K562 (cell line): Measurements from ENCODE around the gene FAM53C. TPM values are rescaled to one million over a fixed set of nuclear protein-coding genes. Genes with fewer than 3 reads are reported as not detected.
A peak's percentile ranks its signal among the peaks of the same experiment; 100 is the strongest.

Source experiments
- BRD4 ChIP-seq: fragments of 200-600 bp; sonication (generic); IDR thresholded peaks from 2 replicates; pipeline ENCODE4 v1.6.1; 2017; ENCODE audit warnings: inconsistent platforms
- E2F1 ChIP-seq: sonication (generic); formaldehyde crosslinking; IDR thresholded peaks from 2 replicates; pipeline ENCODE4 v1.8.1; 2023; ENCODE audit warnings: mild to moderate bottlenecking, missing genetic modification reagents, moderate library complexity
- ELK3 ChIP-seq: fragments of 450-650 bp; formaldehyde crosslinking; IDR thresholded peaks from 2 replicates; pipeline ENCODE4 v1.4.0; 2020; ENCODE audit warnings: mild to moderate bottlenecking
- ETS1 ChIP-seq: conservative IDR thresholded peaks from 2 replicates; pipeline ENCODE4 v1.6.1; 2011; ENCODE audit warnings: low read depth, mild to moderate bottlenecking, low read length; ENCODE audit not compliant: control insufficient read depth
- HDAC1 ChIP-seq, 2 experiments: fragments of 450-650 bp; IDR thresholded peaks; 2 replicates each; pipeline ENCODE4 v1.6.1; 2016 to 2017; ENCODE audit warnings: inconsistent platforms in 1 of 2, mild to moderate bottlenecking in 1 of 2, moderate library complexity in 1 of 2
- MCM5 ChIP-seq: fragments of 450-650 bp; IDR thresholded peaks from 2 replicates; pipeline ENCODE4 v1.6.1; 2016; ENCODE audit warnings: low read depth
- MXI1 ChIP-seq: IDR thresholded peaks from 2 replicates; pipeline ENCODE4 v1.6.1; 2011; ENCODE audit warnings: low read depth, mild to moderate bottlenecking, improper control_type of control experiment, low read length
- TFAP4 ChIP-seq: sonication (generic); formaldehyde crosslinking; IDR thresholded peaks from 2 replicates; pipeline ENCODE4 v1.8.0; 2022; ENCODE audit warnings: missing genetic modification reagents, mild to moderate bottlenecking, moderate library complexity, borderline replicate concordance
- USF1 ChIP-seq: sonication (generic); formaldehyde crosslinking; IDR thresholded peaks from 2 replicates; pipeline ENCODE4 v1.9.0; 2022; ENCODE audit warnings: mild to moderate bottlenecking, missing genetic modification reagents
- USF2 ChIP-seq: sonication (generic); formaldehyde crosslinking; IDR thresholded peaks from 2 replicates; pipeline ENCODE4 v1.5.0; 2020; ENCODE audit warnings: missing genetic modification reagents
- YY1 ChIP-seq, 3 experiments: IDR thresholded peaks; 2 replicates each; pipeline ENCODE4 v1.6.1; 2011; ENCODE audit warnings: low read length in 2 of 3, mild to moderate bottlenecking in 2 of 3, moderate library complexity in 2 of 3, borderline replicate concordance in 1 of 3, control low read depth in 1 of 3, low read depth in 1 of 3; ENCODE audit not compliant: insufficient read depth in 3 of 3, insufficient replicate concordance in 2 of 3, control insufficient read depth in 1 of 3, insufficient read length in 1 of 3; ENCODE audit errors: extremely low read depth in 1 of 3
- ZNF511 ChIP-seq: sonication (generic); formaldehyde crosslinking; IDR thresholded peaks from 2 replicates; pipeline ENCODE4 v1.8.0; 2022; ENCODE audit warnings: mild to moderate bottlenecking, missing genetic modification reagents
- ZNF561 ChIP-seq: fragments of 450-650 bp; formaldehyde crosslinking; conservative IDR thresholded peaks from 2 replicates; pipeline ENCODE4 v1.4.0; 2020; ENCODE audit warnings: mild to moderate bottlenecking, moderate library complexity
- ZNF57 ChIP-seq: fragments of 450-650 bp; formaldehyde crosslinking; IDR thresholded peaks from 2 replicates; pipeline ENCODE4 v1.4.0; 2020; ENCODE audit warnings: mild to moderate bottlenecking, moderate library complexity
- ZNF740 ChIP-seq, 3 experiments: fragments of 200-800 bp in 1 of 3; sonication (Bioruptor generic) in 1 of 3; sonication (generic) in 1 of 3; formaldehyde crosslinking in 1 of 3; IDR thresholded peaks; 2 replicates each; pipeline versions ENCODE4 v1.6.1 to v1.8.0; 2016 to 2022; ENCODE audit warnings: mild to moderate bottlenecking in 2 of 3, missing compliant biosample characterization in 2 of 3, missing genetic modification characterization in 2 of 3, missing genetic modification reagents in 1 of 3
- ZNF785 ChIP-seq: fragments of 250-450 bp; sonication (Bioruptor Pico); IDR thresholded peaks from 2 replicates; pipeline ENCODE4 v1.4.0; 2020; ENCODE audit warnings: mild to moderate bottlenecking
- polyA plus RNA-seq, 8 experiments: library from polyadenylated mRNA; depleted of rRNA in 4 of 8; stranded (reverse) in 5 of 8; unstranded in 3 of 8; fragments of >200 nt; fragmentation: Nextera tagmentation in 2 of 8; fragmentation: Illumina TruSeq in 1 of 8; extraction: Ambion mirVana in 2 of 8; extraction: Trizol in 1 of 8; gene quantifications; 2 replicates each; pipeline versions ENCODE4 v1.2.1 to v1.2.3, GENCODE V29; 2011 to 2014; ENCODE audit warnings: inconsistent platforms in 1 of 8, missing spikeins in 1 of 8
- total RNA-seq, 7 experiments: library from RNA; depleted of rRNA in 6 of 7; stranded (reverse); fragments of >200 nt in 6 of 7; fragmentation: Illumina TruSeq in 2 of 7; extraction: Trizol in 2 of 7; gene quantifications; 2 replicates each; pipeline versions ENCODE4 v1.2.1 to v1.2.3, GENCODE V29; 2011 to 2021; ENCODE audit warnings: low replicate concordance in 1 of 7

The FAM53C gene
- total and polyA plus RNA-seq, 9 of the 15 experiments (the other 6 are each of a cell fraction or from before 2014, with no cell fraction given): 9.7 to 38.5 (median 25.2) TPM

- TF ChIP-seq MCM5 (no peak), ZNF561 (CRISPR knock-in tag) (no peak), ZNF740 (CRISPR knock-in tag; IDR thresholded peaks at IDR 0.05) (no peak), ZNF740 (tag; IDR thresholded peaks at IDR 0.05) (no peak), MXI1 (no peak), ETS1 (peak; percentile 30; the same call in 1 of the 2 replicates), USF2 (CRISPR knock-in tag) (no peak), YY1 (IDR thresholded peaks at IDR 0.05; ENCODE audit: borderline replicate concordance in 1 of 3, control insufficient read depth in 1 of 3, extremely low read depth in 1 of 3, insufficient read depth in 3 of 3, insufficient read length in 1 of 3, insufficient replicate concordance in 2 of 3, low read depth in 1 of 3, low read length in 2 of 3) (peak in 2 of 3 experiments; percentile 50 to 72), ZNF511 (CRISPR knock-in tag) (peak; percentile 72; the same call in 1 of the 2 replicates), ZNF785 (no peak), ELK3 (CRISPR knock-in tag) (no peak), ZNF57 (CRISPR knock-in tag) (no peak), HDAC1 (IDR thresholded peaks at IDR 0.05) (peak in 1 of 2 experiments; percentile 91; a peak in 2 of 4 replicates), BRD4 (no peak; the same call in none of the 2 replicates), E2F1 (peak; percentile 44; the same call in 1 of the 2 replicates), USF1 (CRISPR knock-in tag) (peak; percentile 63; the same call in 1 of the 2 replicates), TFAP4 (CRISPR knock-in tag) (peak; percentile 94)
Observed at GRCh38 chr5:138331449-138332368, 6.4 kb upstream of the FAM53C start, which contains the start of gene CDC25C (continued).
